DMS 273 (cell line): ENCODE data around the gene TMEM19.
A peak's percentile ranks its signal among the peaks of the same experiment; 100 is the strongest.
"Not testable (repeated sequence)": the region's sequence is repeated elsewhere in the genome, so short reads cannot be mapped to it uniquely, and the experiment has no call there.

Source experiments
- DNase-seq: peaks from one replicate; lab custom pipeline; 2025; ENCODE audit not compliant: unreplicated experiment; lab: John Stamatoyannopoulos, UW

Gene TMEM19

DNA sequence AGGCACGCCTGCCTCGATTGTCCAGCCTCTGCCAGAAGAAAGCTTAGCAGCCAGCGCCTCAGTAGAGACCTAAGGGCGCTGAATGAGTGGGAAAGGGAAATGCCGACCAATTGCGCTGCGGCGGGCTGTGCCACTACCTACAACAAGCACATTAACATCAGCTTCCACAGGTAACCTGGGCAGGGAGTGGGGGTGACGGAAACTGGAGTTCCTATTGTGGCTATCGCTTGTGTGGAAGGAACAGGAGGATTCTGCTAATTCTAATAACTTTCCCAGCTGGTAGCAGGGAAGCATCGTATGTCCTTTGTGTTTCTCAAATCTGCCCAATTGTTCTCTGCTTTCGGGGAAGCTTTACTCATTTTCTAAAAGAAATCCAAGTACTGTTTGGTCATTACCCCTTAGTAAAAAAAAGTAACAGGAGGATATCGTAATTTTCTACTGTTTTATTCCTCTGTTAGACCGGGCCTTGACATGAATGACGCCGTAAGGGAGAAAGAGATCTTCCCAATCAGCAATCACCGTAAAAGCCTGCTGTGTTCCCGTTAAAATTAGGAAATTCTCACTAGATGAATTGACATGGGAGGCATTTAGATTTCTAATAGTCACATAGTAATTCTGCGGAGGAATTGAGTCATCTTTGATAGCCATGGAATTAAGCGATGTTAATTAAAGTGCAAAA, 21.3 kb upstream of the TMEM19 start:
- peak; percentile 43 for DNase-seq

DNA sequence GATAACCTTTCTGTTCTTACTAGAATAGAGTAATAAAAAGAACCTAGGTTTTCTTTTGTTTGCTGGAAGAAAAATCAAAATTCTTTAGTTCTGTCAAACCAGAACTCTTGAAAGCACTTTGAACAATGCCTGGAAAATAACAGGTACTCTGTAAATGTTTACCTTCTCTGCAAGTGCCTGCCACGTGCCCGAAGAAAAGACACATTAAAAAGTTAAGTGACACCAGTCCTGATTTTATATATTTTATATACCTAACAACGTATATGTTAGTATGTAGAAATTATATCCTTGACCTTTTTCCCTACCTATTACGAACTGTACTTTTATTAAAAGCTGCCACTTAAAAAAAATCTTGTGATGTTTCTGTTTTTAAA, 20.8 kb upstream of the TMEM19 start:
- DNase-seq, result peak; percentile 21

DNA sequence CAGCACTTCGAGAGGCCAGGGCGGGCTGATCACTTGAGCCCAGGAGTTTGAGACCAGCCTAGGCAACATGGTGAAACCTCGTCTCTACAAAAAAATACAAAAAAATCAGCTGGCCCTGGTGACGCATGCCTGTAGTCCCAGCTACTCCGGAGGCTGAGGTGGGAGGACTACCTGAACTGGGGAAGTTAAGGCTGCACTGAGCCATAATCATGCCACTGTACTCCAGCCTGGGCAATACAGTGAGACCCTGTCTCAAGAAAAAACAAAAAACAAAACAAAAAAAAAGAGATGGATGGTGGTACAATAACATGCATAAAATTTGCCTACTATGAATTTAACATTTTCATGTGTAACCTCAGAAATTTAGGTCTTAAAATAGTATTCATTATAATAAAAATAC, 19.6 kb upstream of the TMEM19 start:
- no peak for DNase-seq

DNA sequence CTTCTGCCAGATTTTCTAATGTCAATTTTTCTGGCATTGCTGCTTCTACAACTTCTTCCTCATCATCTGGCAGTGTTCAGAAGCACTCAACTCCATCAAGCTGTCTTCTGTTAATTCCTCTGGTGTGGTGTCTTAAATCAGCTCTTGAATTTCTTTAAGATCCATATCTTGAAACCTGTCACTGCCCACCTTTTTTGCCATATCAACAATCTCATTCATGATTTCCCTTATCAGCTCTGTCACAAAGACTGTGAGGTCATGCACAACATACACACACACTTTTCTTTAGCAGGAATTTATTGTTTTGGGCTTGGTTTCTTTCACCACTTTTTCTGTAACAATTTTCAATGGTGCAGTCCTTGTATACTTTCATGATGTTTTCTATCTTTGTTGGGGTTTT, 14.6 kb upstream of the TMEM19 start:
- DNase-seq, result peak; percentile 37

DNA sequence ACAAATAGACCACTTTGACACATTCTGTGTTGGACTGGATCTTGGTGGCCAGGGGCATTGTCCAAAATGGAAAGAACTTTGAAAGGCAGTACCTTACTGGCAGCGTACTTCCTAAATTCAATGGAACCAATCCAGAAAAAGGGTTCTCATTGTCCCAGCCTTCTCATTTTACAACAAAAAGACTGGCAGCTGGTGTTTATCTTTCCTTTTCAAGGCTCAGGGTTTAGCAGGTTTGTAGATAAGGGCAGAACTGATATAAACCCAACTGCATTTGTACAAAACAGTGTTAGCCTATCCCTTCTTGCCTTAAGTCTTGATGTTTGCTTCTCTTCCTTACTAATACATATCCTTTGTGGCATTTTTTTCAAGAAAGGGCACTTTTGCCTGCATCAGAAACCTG, 14.1 kb upstream of the TMEM19 start:
- DNase-seq, result peak; percentile 81

DNA sequence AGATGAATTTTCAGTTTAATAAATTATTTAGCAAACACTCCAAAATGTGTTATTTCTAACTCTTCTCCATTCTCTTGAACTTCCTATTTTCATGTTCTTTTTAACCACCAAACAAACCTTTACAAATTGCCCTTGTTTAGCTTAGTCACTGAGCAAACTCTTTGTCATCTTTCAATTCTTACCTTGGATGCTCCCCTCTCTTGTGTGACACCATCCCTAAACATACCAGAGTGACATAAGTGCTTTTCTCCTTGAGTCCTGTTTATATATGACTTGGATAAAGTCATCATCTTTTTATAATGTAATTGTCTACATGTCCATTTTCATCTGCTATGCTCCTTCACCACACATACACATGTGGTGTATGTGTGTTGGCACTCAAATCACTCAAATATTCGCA, 3.4 kb upstream of the TMEM19 start:
- no peak for DNase-seq

DNA sequence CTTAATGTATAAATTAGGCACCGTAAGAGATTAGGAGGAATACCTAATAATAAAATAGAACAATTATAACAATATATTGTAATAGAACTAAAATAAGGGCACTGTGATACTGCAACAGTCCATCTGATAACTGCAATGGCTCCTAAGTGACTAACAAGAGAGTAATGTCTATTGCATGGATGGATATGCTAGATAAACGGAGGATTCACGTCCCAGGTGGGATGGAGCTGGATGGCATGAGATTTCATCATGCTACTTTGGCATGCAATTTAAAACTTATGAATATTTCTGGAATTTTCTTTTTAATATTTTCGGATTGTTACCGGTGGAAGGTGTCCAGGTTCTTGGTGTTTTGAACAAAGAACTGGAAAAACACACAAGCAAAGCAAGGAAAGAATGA, 2.2 kb upstream of the TMEM19 start:
- DNase-seq, result no peak

DNA sequence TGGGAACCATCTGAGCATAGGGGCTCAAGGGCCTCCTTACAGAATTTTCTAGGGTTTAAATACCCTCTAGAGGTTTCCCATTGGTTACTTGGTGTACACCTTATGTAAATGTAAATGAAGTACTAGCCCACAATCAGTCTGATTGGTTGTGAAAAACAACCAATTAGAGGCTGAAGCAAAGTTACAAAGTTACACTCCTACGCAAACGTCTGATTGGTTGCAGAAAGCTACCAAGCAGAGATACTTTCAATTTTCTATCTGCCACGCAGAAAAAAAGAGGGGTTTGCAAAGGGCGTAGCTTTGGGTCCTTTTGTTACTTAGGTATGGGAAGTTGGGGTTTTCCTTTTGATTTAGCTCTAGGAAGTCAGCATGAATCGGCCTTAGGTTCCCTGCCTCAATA, 1.8 kb upstream of the TMEM19 start:
- no peak for DNase-seq

DNA sequence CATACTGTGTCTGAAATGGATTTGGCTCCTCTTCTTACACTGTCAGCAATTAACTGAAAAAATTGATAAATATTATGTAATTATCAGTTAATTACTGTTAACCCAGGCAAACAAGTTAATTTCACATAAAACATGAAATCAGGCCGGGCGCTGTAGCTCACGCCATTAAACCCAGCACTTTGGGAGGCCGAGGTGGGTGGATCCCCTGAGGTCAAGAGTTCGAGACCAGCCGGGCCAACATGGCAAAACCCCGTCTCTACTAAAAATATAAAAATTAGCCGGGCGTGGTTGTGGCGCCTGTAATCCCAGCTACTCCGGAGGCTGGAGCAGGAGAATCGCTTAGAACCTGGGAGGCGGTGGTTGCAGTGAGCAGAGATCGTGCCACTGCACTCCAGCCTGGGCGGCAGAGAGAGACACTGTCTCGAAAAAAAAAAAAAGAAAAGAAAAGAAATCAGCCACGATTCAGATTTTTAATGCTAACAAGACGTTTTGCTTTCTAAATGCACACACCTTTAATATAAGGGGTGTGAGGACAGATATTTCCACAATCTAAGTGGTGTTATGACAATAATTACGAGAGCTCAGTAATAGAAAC, 473 bp upstream of the TMEM19 start:
- peak; percentile 39 for DNase-seq

DNA sequence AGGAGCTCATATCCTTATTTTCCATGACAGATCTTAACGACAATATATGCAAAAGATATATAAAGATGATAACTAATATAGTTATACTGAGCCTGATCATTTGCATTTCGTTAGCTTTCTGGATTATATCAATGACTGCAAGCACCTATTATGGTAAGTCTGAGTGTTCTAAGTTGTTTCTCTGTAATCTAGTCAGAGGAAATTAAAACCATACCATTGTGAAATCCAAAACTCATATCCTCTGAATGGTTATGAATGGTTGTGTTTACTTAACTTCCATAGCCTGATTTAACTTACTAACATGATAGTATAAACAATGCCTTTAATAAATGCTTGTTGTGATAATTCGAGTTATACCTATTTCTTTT, 760 bp downstream of the TMEM19 start:
- DNase-seq, result no peak

DNA sequence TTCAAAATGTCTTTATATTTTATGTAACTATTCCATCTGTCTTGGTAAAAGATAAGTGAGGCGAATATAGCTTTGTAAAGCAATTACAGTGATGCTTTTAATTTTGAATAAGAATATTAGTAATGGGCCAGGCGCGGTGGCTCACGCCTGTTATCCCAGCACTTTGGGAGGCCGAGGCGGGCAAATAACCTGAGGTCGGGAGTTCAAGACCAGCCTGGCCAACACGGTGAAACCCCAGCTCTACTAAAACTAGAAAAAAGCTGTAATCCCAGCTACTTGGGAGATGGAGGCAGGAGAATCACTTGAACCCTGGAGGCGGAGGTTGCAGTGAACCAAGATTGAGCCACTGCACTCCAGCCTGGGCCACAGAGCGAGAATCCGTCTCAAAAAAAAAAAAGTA, 1.3 kb downstream of the TMEM19 start:
- not testable (repeated sequence) for DNase-seq

DNA sequence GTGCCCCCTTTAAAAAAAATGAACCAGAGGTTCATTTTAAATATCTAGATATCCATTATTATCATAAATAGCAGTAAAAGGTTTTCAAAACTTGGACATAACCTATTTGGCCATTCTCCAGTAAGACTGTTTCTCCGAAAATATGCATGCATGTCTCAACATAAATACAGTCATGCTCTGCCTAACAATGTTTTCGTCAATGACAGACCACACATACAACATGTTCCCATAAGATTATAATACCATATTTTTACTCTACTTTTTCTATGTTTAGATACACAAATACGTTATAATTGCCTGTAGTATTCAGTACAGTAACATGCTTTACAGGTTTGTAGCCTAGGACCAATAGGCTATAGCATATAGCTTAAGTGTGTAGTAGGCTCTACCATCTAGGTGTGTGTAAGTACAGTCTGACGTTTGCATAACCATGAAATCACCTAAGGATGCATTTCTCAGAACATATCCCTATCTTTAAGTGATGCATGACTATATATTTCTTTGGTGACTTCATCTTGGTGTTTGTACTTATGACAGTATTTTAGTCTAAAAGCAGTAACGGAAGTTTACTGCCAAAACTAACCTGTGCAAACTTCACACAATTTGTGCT, 3.2 kb downstream of the TMEM19 start:
- no peak for DNase-seq

DNA sequence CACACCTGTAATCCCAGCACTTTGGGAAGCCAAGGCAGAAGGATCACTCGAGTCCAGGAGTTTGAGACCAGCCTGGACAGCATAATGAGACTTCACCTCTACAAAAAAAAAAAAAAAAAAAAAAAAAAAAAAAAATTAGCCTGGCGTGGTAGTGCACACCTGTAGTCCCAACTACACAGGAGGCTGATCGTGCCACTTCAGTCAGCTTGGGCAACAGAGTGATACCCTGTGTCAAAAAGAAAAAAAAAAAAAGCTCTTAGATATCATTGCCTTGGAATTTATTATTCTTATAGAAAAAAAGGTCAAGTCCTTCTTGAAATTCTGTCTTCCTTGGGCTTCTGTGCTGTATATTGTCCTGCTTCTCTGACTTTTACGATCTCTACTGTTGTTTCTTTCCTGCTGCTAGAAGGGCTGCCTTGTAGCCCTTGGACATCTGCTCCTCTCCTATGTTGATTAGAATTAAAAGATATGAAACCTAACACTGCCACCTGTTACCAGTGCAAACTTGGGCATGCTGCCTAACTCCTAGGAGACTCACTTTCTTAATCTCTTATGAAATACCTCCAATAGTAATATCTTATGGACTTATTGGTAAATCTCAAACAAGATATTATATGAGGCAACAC, 5.7 kb downstream of the TMEM19 start:
- DNase-seq, result peak; percentile 90

DNA sequence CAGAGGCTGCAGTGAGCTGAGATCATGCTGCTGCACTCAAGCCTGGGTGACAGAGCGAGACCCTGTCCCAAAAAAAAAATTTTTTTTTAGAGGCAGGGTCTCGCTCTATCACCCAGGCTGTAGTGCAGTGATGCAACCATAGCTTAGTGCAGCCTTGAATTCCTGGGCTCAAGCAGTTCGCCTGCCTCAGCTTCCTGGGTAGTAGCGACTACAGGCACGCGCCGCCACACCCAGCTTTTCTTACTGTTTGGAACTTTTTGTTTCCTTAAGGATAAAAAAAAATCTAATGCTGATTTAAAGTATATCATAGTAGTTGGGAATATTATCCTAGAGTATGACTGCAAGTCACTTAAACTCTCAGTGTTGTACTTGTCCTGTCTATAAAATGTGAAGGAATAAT, 7.2 kb downstream of the TMEM19 start:
- DNase-seq, result no peak

DNA sequence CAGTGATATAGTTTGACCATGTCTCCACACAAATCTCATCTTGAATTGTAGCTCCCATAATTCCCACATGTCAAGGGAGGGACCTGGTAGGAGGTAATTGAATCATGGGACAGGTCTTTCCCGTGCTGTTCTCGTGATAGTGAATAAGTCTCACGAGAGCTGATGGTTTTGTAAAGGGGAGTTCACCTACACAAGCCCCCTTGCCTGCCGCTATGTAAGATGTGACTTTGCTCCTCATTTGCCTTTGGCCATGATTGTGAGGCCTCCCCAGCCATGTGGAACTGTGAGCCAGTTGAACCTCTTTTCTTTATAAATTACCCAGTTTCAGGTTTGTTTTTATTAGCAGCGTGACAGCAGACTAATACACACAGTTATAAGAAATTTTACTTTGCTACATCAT, 7.8 kb downstream of the TMEM19 start:
- not testable (repeated sequence) for DNase-seq

DNA sequence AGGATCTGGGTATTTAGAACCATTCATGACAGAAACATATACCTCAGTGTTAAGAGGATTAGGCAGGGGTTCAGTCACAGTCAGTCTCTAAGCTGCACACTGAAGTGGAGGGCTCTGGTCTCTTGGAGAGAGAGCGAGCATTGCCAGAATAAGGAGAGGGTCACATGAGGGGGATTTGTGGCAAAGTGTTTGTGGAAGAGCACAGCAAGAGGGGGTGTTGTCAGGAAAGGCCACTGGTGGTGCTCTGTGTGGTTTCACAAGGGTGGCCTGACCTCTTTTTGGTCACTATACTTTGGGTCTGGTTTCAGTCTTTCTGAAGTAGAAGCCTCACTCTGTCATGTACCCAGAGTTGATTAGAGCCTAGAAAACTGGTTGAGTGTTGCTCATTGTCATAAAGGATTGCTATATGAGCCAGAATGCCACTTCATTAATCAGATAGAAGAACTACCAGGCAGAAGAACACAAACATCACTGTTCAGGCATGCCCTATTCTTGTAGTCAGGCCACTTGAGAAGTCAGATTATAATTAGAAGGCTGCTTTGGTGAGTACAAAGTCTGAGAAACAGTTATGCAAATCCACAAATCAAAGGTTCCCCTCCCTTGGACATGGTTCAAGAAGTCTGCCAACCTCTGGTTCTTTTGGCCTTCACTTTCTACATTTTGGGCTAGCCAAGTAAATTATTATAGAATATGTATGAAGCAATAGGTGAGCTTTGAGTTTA, 8.4 kb downstream of the TMEM19 start:
- DNase-seq, result peak; percentile 38

DNA sequence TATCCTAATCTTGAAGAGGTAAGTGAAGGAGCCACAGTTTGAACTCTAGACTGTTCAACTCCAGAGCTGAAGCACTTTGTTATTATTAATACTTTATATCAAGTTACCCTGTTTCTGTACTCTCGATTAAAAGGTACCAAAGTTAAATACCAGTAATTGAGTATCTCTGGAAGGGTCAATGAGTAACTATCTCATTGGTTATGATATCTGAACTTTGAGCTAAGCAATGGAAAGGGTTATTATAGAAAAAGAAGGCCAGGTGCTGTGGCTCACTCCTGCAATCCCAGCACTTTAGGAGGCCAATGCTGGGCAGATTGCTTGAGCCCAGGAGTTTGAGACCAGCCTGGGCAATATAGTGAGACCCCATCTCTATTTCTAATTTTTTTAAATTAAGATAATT, 9.9 kb downstream of the TMEM19 start:
- DNase-seq, result no peak

DNA sequence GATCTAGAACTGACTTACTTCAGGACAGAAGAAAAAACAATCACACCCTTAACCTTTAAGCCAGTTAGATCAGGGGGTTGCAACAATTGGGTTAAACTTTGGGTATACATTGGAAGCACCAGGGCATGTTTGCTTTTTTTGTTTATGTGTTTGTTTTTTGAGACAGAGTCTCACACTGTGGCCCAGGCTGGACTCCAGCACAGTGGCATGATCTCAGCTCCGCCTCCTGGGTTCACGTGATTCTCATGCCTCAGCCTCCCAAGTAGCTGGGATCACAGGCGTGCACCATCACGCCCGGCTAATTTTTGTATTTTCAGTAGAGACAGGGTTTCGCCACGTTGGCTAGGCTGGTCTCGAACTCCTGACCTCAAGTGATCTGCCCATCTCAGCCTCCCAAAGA, 16.3 kb downstream of the TMEM19 start:
- DNase-seq, result not testable (repeated sequence)

DNA sequence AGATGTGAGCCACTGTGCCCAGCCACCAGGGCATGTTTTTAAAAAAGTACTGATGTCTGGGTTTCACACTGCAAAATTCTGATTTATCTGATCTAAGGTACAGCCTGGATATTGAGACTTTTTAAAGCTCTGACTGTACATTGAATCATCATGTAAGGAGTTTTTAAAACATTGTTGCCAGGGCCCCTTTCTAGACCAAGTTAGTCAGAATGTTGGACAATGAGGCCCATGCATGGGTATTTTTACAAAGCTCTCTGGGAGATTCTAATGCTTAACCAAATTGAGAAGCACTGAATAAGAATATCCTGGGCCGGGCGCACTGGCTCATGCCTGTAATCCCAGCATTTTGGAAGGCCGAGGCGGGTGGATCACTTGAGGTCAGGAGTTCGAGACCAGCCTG, 16.7 kb downstream of the TMEM19 start:
- DNase-seq, result no peak

DNA sequence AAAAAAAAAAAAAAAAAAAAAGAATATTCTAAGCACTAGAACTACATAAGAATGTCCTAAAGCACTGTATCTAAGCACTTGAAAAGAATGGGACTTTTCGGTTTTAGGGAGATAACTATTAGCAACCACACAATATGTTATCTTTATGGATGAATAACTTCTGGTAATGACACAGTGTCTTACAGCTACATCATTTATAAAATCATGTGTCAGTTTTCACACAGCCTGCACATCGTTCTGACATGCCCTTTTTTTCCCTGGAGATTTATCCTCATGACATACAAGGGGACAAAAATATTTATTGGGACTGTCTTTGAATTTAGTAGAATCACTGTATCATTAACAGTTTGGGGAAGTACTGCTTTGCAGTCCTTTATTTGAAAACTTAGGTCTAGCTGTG, 17.3 kb downstream of the TMEM19 start:
- DNase-seq, result no peak

DNA sequence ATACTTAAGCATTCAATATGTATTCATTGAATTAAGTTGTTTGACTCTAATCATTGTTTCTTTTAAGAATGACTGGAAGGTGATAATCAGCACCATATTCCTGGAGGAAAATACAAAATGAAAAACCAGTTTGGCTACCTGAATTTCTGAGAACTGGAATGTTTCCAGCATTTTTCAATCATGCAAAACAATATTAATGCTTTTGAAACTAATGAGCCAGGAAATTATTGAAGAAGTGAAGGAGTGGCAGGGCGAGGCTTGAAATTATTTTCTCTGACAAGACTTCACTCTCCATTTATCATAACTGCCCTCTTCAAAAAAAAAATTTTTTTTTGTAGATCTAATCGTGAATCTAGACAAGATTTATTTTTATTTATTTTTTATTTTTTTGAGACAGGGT, 19.0 kb downstream of the TMEM19 start:
- no peak for DNase-seq

DNA sequence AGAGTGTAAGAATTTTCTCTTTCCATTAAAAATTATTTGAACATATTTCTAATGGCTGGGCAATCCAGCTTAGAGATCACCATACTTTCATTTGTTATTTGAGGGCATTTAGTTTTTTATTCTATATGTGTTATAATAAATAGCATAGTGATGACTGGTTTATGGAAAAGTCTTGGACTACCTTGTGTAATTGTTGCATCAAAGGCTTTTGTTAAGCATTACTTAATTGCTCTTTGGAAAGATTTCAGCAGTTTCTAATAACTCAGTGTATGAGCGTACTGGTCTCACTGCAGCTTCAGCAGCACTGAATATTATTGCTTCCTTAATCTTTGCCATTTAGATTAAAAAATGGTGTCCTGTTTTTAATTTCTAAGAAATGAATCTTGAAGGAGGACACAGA, 22.8 kb downstream of the TMEM19 start:
- DNase-seq, result no peak
